ENCODE measurements around the gene TMEM63A.

DNA sequence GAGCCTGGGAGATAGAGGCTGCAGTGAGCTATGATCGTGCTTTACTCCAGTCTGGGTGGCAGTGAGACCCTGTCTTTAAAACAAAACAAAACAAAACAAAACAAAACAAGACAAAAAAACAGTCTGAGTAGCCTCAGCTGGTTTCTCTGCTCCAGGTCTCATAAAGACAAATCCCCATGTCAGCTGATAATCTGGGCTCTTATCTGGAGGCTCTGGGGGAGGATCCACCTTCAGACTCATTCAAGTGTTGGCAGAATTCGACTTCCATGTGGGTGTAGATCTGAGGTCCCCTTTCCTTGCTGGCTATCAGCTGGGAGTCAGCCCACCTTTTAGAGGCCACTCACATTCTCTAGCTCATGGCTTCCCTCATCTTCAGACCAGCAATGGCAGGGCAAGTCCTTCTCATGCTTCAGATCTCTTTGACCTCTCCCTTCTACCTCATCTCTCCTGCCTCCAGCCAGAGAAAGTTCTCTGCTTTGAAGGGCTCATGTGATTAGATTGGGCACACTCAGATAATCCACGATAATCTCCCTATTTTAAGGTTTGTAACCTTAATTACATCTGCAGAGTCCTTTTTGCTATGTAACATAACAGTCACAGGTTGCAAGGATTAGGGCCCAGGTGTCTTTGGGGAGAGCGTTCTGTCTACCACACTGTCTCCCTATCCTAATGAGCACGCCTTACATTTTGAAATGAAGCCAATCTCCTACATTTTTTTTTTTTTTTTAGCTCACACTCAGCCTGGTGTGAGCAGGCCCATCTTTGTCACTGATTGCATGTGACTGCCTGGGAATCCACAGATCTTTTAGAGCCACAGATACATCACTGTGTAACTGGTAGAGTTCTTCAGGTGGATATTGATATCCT, 49.3 kb upstream of the TMEM63A start:
- TF ChIP-seq, protein P1, sequence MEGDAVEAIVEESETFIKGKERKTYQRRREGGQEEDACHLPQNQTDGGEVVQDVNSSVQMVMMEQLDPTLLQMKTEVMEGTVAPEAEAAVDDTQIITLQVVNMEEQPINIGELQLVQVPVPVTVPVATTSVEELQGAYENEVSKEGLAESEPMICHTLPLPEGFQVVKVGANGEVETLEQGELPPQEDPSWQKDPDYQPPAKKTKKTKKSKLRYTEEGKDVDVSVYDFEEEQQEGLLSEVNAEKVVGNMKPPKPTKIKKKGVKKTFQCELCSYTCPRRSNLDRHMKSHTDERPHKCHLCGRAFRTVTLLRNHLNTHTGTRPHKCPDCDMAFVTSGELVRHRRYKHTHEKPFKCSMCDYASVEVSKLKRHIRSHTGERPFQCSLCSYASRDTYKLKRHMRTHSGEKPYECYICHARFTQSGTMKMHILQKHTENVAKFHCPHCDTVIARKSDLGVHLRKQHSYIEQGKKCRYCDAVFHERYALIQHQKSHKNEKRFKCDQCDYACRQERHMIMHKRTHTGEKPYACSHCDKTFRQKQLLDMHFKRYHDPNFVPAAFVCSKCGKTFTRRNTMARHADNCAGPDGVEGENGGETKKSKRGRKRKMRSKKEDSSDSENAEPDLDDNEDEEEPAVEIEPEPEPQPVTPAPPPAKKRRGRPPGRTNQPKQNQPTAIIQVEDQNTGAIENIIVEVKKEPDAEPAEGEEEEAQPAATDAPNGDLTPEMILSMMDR (IDR thresholded peaks at IDR 0.05; ENCODE audit: low read length), result no peak
- TF ChIP-seq EZH2 (IDR thresholded peaks at IDR 0.05; ENCODE audit: borderline replicate concordance, low read length), result no peak

All from OCI-LY1 (cell line).